PFSK-1 (cell line): Measurements from ENCODE around the gene ANXA3.

Experiments used
- FOXP2 ChIP-seq: optimal IDR thresholded peaks from 2 replicates; pipeline ENCODE3; 2011; ENCODE audit warnings: borderline replicate concordance, control low read depth, inconsistent platforms; ENCODE audit not compliant: insufficient read depth; ENCODE audit errors: extremely low read length, extremely low read depth
- POLR2AphosphoS5 ChIP-seq: IDR thresholded peaks from 2 replicates; pipeline ENCODE4 v1.6.1; 2012; ENCODE audit warnings: low read depth, mild to moderate bottlenecking, control low read depth, low read length, moderate library complexity
- REST ChIP-seq, 2 experiments: IDR thresholded peaks; 2 replicates each; pipeline versions ENCODE4 v1.6.1 to v1.8.0; 2011 to 2012; ENCODE audit warnings: low read depth in 2 of 2, low read length in 2 of 2, control low read depth in 1 of 2, inconsistent platforms in 1 of 2, mild to moderate bottlenecking in 1 of 2, moderate library complexity in 1 of 2; ENCODE audit not compliant: insufficient read depth in 1 of 2
- SIN3A ChIP-seq: IDR thresholded peaks from 2 replicates; pipeline ENCODE4 v1.6.1; 2012; ENCODE audit warnings: mild to moderate bottlenecking, low read length, moderate library complexity, borderline replicate concordance; ENCODE audit not compliant: insufficient read depth
- TAF1 ChIP-seq: IDR thresholded peaks from 2 replicates; pipeline ENCODE4 v1.6.1; 2012; ENCODE audit warnings: low read length, control low read depth, borderline replicate concordance; ENCODE audit not compliant: insufficient read depth

Gene ANXA3

DNA sequence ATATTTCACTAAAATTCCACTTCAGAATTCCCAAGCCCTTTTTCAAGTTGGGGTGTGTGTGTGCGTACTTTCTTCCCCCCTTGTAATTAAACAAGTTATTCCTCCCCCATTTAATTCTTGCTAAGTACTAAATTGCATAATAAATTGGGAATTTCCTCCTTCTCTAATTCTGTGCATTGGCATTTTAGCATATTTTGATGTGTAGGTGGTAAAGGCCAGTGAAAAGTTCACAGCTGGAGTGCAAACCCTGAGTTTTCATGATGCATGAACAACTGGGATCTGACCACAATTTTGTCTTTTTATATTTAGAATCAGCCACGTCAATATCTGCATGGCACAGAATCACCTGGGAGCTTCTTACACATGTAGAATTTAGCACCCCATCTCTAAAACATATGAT is 18.5 kb downstream of the ANXA3 start:
- no peak for TF ChIP-seq POLR2AphosphoS5
- TF ChIP-seq FOXP2: no peak
- TF ChIP-seq REST (IDR thresholded peaks at IDR 0.05; ENCODE audit: insufficient read depth in 1 of 2, low read depth in 2 of 2, low read length in 2 of 2): no peak
- TF ChIP-seq TAF1: no peak
- no peak for TF ChIP-seq SIN3A

GRCh38 chr4:78571804-78572203 is 20.2 kb downstream of the ANXA3 start:
- TF ChIP-seq TAF1: no peak
- no peak for TF ChIP-seq SIN3A
- no peak for TF ChIP-seq FOXP2
- TF ChIP-seq REST (IDR thresholded peaks at IDR 0.05; ENCODE audit: insufficient read depth in 1 of 2, low read depth in 2 of 2, low read length in 2 of 2): no peak
- no peak for TF ChIP-seq POLR2AphosphoS5

- TF ChIP-seq POLR2AphosphoS5: no peak
- TF ChIP-seq SIN3A: no peak
- no peak for TF ChIP-seq REST (IDR thresholded peaks at IDR 0.05; ENCODE audit: insufficient read depth in 1 of 2, low read depth in 2 of 2, low read length in 2 of 2)
- TF ChIP-seq TAF1: no peak
- TF ChIP-seq FOXP2: no peak
These were observed 27.3 kb downstream of the ANXA3 start for GRCh38 chr4:78578674-78579425.

- TF ChIP-seq POLR2AphosphoS5 (no peak), TAF1 (no peak), SIN3A (no peak), REST (IDR thresholded peaks at IDR 0.05; ENCODE audit: insufficient read depth in 1 of 2, low read depth in 2 of 2, low read length in 2 of 2) (no peak), FOXP2 (no peak)
These were observed 30.0 kb downstream of the ANXA3 start for GRCh38 chr4:78581618-78582017.
